ENCODE results near the gene HGS.

The HGS gene

DNA sequence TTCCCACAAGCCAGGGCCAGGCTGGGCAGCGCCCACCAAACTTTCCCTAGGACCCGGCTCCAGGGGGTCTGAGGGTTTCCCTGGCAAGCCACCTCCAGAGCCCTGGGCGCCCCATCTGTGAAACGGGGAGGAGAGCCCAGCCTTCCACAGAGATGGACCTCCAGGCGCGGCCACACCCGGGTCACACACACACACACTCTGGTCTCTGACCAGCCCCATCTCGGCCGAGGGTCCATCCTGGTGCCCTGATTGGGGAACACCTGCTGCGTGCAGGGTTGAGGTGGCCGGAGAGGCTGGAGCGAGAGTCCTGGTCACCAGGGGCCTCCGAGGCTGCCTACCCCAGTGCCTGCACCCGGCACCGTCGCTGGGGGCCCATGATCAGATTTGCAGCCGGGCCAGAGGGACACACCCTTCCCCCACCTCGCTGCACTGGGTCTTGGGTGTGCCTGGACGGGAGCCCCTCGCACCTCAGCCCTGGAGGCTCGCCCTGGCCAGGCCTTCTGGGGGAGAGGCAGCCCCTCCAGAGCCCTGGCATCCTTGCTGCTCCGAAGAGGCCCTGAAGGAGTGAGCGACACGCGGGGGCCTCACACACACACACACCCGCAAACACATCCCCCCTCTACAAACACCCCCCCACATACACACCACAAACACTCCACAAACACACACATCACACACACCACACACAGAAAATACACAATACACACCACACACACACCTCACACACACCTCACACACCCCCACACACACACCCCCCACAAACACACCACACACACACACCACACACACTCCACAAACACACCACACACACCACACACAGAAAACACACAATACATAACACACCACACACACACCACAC is 58.0 kb downstream of the HGS start:
- no peak overlapping the region for H3K9ac ChIP-seq (ENCODE audit: low read depth in 1 of 2, low read length in 2 of 2)
- H3K27me3 ChIP-seq (ENCODE audit: control insufficient read depth in 2 of 2, insufficient read depth in 2 of 2, low read length in 2 of 2) = peaks cover 7 to 10% of the 10 kb centered on the region in 2 donors
- H3K36me3 ChIP-seq (ENCODE audit: control insufficient read depth in 2 of 2, insufficient read depth in 2 of 2, low read length in 2 of 2) = no peaks in the 10 kb centered on the region
- H3K4me3 ChIP-seq (ENCODE audit: low read length in 2 of 2) = no peak overlapping the region
- H3K9me3 ChIP-seq (ENCODE audit: control insufficient read depth in 2 of 2, low read length in 2 of 2) = no peaks in the 10 kb centered on the region
- H3K27ac ChIP-seq (ENCODE audit: low read depth in 2 of 2, low read length in 2 of 2) = no peak overlapping the region
- H3K4me1 ChIP-seq (ENCODE audit: control insufficient read depth in 2 of 2, insufficient read depth in 2 of 2, low read length in 2 of 2) = no peaks in the 10 kb centered on the region

All from mucosa of rectum (tissue), 2 donors.